ENCODE measurements around the gene STUB1.

The STUB1 gene

GRCh38 chr16:683396-684070, 3.3 kb downstream of the STUB1 start:
- H3K27ac ChIP-seq, result peak overlapping the region; percentile 94
- no peak for TF ChIP-seq CTCF (conservative IDR thresholded peaks at IDR 0.05)
- TF ChIP-seq ZFX (IDR thresholded peaks at IDR 0.05), result peak; percentile 83

GRCh38 chr16:684071-684794, 4.0 kb downstream of the STUB1 start, which contains the start of gene JMJD8:
JMJD8 (minus strand) TSS chr16:684334; CDS start chr16:684319, 15 bp downstream.
- peak within 1 kb of the TSS; percentile 94 for H3K27ac ChIP-seq
- TF ChIP-seq CTCF (conservative IDR thresholded peaks at IDR 0.05), result no peak
- TF ChIP-seq ZFX (IDR thresholded peaks at IDR 0.05), result peak; percentile 67

GRCh38 chr16:684961-685696, 4.9 kb downstream of the STUB1 start:
- TF ChIP-seq CTCF (conservative IDR thresholded peaks at IDR 0.05) (no peak), ZFX (IDR thresholded peaks at IDR 0.05) (no peak)
- H3K27ac ChIP-seq, result peak overlapping the region; percentile 94

- TF ChIP-seq ZFX (IDR thresholded peaks at IDR 0.05) (no peak), CTCF (conservative IDR thresholded peaks at IDR 0.05) (peak; percentile 78)
- peak overlapping the region; percentile 94 for H3K27ac ChIP-seq
Observed at GRCh38 chr16:685967-686366, 5.8 kb downstream of the STUB1 start.

GRCh38 chr16:686459-687260, 6.5 kb downstream of the STUB1 start:
- H3K27ac ChIP-seq, result no peak overlapping the region
- TF ChIP-seq CTCF (conservative IDR thresholded peaks at IDR 0.05) (no peak), ZFX (IDR thresholded peaks at IDR 0.05) (no peak)

GRCh38 chr16:687499-687898, 7.3 kb downstream of the STUB1 start:
- H3K27ac ChIP-seq, result no peak overlapping the region

More at GRCh38 chr16:687499-687898, 7.3 kb downstream of the STUB1 start:
- TF ChIP-seq ZFX (IDR thresholded peaks at IDR 0.05) (no peak), CTCF (conservative IDR thresholded peaks at IDR 0.05) (no peak)

All from C4-2B (cell line).